CD14-positive monocyte (primary cell): ENCODE measurements around the gene SYNRG. TPM values are rescaled to one million over a fixed set of nuclear protein-coding genes. Genes with fewer than 3 reads are reported as not detected.
"Not testable (repeated sequence)": the region's sequence is repeated elsewhere in the genome, so short reads cannot be mapped to it uniquely, and the experiment has no call there.

Experiments
- DNase-seq, 3 donors: peaks; one replicate each; pipeline ENCODE4 v3.0.0-alpha.2; 2011 to 2022
- H2AFZ ChIP-seq: 2 replicates; pipeline ENCODE4 v1.6.0; 2012; ENCODE audit warnings: mild to moderate bottlenecking, low read depth, low read length, inconsistent platforms; ENCODE audit not compliant: insufficient read depth, poor library complexity, severe bottlenecking
- H3K27ac ChIP-seq, 2 donors: 1 replicate in 1 of 2; 2 replicates in 1 of 2; pipeline ENCODE4 v1.5.1; 2012 to 2013; ENCODE audit warnings: low read length in 2 of 2, control low read depth in 1 of 2, inconsistent platforms in 1 of 2, low read depth in 1 of 2, mild to moderate bottlenecking in 1 of 2
- H3K27me3 ChIP-seq, 2 donors: one replicate each; pipeline versions ENCODE4 v1.6.0 to v1.6.1; 2011 to 2013; ENCODE audit warnings: low read length in 2 of 2; ENCODE audit not compliant: control insufficient read depth in 2 of 2, insufficient read depth in 2 of 2
- H3K36me3 ChIP-seq, 2 donors: replicated peaks in 1 of 2; 1 replicate in 1 of 2; 2 replicates in 1 of 2; pipeline versions ENCODE4 v1.5.1 to v1.6.1; 2012 to 2013; ENCODE audit warnings: low read length in 2 of 2, control low read depth in 1 of 2, inconsistent platforms in 1 of 2, mild to moderate bottlenecking in 1 of 2; ENCODE audit not compliant: insufficient read depth in 2 of 2, control insufficient read depth in 1 of 2
- H3K4me1 ChIP-seq, 2 donors: 1 replicate in 1 of 2; 2 replicates in 1 of 2; pipeline versions ENCODE4 v1.5.1 to v1.6.1; 2012 to 2013; ENCODE audit warnings: low read length in 2 of 2, control low read depth in 1 of 2, inconsistent platforms in 1 of 2, mild to moderate bottlenecking in 1 of 2, moderate library complexity in 1 of 2; ENCODE audit not compliant: insufficient read depth in 2 of 2, control insufficient read depth in 1 of 2
- H3K4me2 ChIP-seq: replicated peaks from 2 replicates; pipeline ENCODE3; 2012; ENCODE audit warnings: low read length, moderate library complexity, mild to moderate bottlenecking; ENCODE audit not compliant: poor library complexity, severe bottlenecking; ENCODE audit errors: extremely low read depth
- H3K4me3 ChIP-seq, 3 experiments: fragments of 200-600 bp in 1 of 3; sonication (generic) in 1 of 3; replicated peaks in 1 of 3; 1 replicate in 2 of 3; 2 replicates in 1 of 3; pipeline ENCODE4 v1.5.1; 2011 to 2013; ENCODE audit warnings: low read length in 3 of 3, mild to moderate bottlenecking in 3 of 3, control low read depth in 2 of 3, low read depth in 2 of 3, inconsistent platforms in 1 of 3, moderate library complexity in 1 of 3
- H3K79me2 ChIP-seq: 2 replicates; pipeline ENCODE4 v1.6.0; 2012; ENCODE audit warnings: mild to moderate bottlenecking, control low read depth, inconsistent platforms, low read length, moderate library complexity; ENCODE audit not compliant: insufficient read depth
- H3K9ac ChIP-seq: 2 replicates; pipeline ENCODE4 v1.6.0; 2017; ENCODE audit warnings: low read length, mild to moderate bottlenecking; ENCODE audit not compliant: insufficient read depth, poor library complexity, severe bottlenecking
- H3K9me3 ChIP-seq, 2 donors: replicated peaks in 1 of 2; 1 replicate in 1 of 2; 2 replicates in 1 of 2; pipeline versions ENCODE4 v1.5.1 to v1.6.1; 2012 to 2013; ENCODE audit warnings: low read length in 2 of 2, control low read depth in 1 of 2; ENCODE audit not compliant: control insufficient read depth in 1 of 2, insufficient read depth in 1 of 2
- H4K20me1 ChIP-seq: 2 replicates; pipeline ENCODE4 v1.6.0; 2012; ENCODE audit warnings: mild to moderate bottlenecking, low read length, control low read depth, moderate library complexity; ENCODE audit not compliant: insufficient read depth
- H3K27ac Mint-ChIP-seq, 7 donors: one replicate each; pipeline ENCODE4 v1.8.0; 2020; ENCODE audit warnings: mild to moderate bottlenecking in 7 of 7, mixed read lengths in 7 of 7, moderate library complexity in 6 of 7, inconsistent platforms in 2 of 7
- H3K27me3 Mint-ChIP-seq, 3 donors: one replicate each; pipeline ENCODE4 v1.8.0; 2021 to 2022; ENCODE audit warnings: low read depth in 3 of 3, mild to moderate bottlenecking in 3 of 3, mixed read lengths in 3 of 3, moderate library complexity in 3 of 3, inconsistent platforms in 1 of 3
- H3K36me3 Mint-ChIP-seq, 2 donors: one replicate each; pipeline ENCODE4 v1.8.0; 2020; ENCODE audit warnings: mixed read lengths in 2 of 2, inconsistent platforms in 1 of 2, mild to moderate bottlenecking in 1 of 2
- H3K4me1 Mint-ChIP-seq: one replicate; pipeline ENCODE4 v1.8.0; 2020; ENCODE audit warnings: mild to moderate bottlenecking, mixed read lengths
- H3K4me3 Mint-ChIP-seq, 2 donors: one replicate each; pipeline ENCODE4 v1.8.0; 2020; ENCODE audit warnings: mild to moderate bottlenecking in 2 of 2, mixed read lengths in 2 of 2, moderate library complexity in 1 of 2
- H3K9me3 Mint-ChIP-seq, 7 donors: one replicate each; pipeline ENCODE4 v1.8.0; 2020 to 2022; ENCODE audit warnings: mixed read lengths in 7 of 7, mild to moderate bottlenecking in 6 of 7, moderate library complexity in 6 of 7, inconsistent platforms in 2 of 7
- WGBS: methylation state at CpG from one replicate; pipeline ENCODE4 v1.1.5; 2013; ENCODE audit warnings: missing lambda C conversion rate; ENCODE audit not compliant: insufficient coverage; 5-methylcytosine and 5-hydroxymethylcytosine counted together
- intact Hi-C, 2 donors: fragments of 100-400 bp; cut with micrococcal nuclease; formaldehyde crosslinking; loops; one replicate each; pipeline versions ENCODE4 v1.15.0 to v1.15.1; 2023
- polyA plus RNA-seq, 3 donors: library from polyadenylated mRNA; depleted of rRNA in 1 of 3; unstranded in 2 of 3; stranded (reverse) in 1 of 3; fragments of 300-500 nt in 2 of 3; fragments of >200 nt in 1 of 3; fragmentation: Illumina TruSeq in 2 of 3; gene quantifications; 1 replicate in 2 of 3; 2 replicates in 1 of 3; pipeline ENCODE4 v1.2.3, GENCODE V29; 2012 to 2021
- TF ChIP-seq, protein P1 (sequence below): fragments of 200-600 bp; IDR thresholded peaks from one replicate; pipeline ENCODE4 v1.8.0; 2022; ENCODE audit warnings: antibody characterized with exemption, mild to moderate bottlenecking

The SYNRG gene
- polyA plus RNA-seq, 3 donors, result 13.1 to 17.5 (median 16.9) TPM

DNA sequence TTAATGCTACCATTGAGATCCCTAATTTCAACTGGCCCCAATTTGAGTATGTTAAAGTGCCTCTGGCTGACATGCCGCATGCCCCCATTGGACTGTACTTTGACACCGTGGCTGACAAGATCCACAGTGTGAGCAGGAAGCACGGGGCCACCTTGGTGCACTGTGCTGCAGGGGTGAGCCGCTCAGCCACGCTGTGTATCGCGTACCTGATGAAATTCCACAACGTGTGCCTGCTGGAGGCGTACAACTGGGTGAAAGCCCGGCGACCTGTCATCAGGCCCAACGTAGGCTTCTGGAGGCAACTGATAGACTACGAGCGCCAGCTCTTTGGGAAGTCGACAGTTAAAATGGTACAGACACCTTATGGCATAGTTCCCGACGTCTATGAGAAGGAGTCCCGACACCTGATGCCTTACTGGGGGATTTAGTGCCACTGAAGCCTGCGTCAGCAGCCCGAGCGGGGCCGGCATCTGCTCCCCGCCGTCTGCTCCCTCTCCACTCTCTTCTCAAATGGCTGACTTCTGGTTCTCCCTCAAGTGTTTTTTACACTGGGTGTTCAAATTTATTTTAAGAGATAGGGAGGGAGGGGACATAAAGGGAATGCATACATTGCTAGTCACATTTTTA lies 96.7 kb downstream of the SYNRG start:
- TF ChIP-seq, protein P1, sequence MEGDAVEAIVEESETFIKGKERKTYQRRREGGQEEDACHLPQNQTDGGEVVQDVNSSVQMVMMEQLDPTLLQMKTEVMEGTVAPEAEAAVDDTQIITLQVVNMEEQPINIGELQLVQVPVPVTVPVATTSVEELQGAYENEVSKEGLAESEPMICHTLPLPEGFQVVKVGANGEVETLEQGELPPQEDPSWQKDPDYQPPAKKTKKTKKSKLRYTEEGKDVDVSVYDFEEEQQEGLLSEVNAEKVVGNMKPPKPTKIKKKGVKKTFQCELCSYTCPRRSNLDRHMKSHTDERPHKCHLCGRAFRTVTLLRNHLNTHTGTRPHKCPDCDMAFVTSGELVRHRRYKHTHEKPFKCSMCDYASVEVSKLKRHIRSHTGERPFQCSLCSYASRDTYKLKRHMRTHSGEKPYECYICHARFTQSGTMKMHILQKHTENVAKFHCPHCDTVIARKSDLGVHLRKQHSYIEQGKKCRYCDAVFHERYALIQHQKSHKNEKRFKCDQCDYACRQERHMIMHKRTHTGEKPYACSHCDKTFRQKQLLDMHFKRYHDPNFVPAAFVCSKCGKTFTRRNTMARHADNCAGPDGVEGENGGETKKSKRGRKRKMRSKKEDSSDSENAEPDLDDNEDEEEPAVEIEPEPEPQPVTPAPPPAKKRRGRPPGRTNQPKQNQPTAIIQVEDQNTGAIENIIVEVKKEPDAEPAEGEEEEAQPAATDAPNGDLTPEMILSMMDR, result no peak
- 95% methylated on average over 18 of the region's 24 CpGs for WGBS
- H3K4me3 ChIP-seq, result no peak overlapping the region
- intact Hi-C loops, result no loop called here
- Mint-ChIP-seq H3K27ac (no peak overlapping the region), H3K4me1 (no peaks in the 10 kb centered on the region), H3K4me3 (no peak overlapping the region), H3K27me3 (peaks cover 0 to 2% (median 0%) of the 10 kb centered on the region in 3 donors), H3K36me3 (peaks cover 20 to 38% of the 10 kb centered on the region in 2 donors), H3K9me3 (no peaks in the 10 kb centered on the region)
- H3K79me2 ChIP-seq, result no peaks in the 10 kb centered on the region
- peaks cover 24 to 53% of the 10 kb centered on the region in 2 donors for H3K36me3 ChIP-seq
- H3K27me3 ChIP-seq, result no peaks in the 10 kb centered on the region
- H2AFZ ChIP-seq, result no peak overlapping the region
- H3K27ac ChIP-seq, result no peak overlapping the region
- H3K9ac ChIP-seq, result no peak overlapping the region
- H4K20me1 ChIP-seq, result no peaks in the 10 kb centered on the region
- no peak for DNase-seq
- H3K4me1 ChIP-seq, result no peaks in the 10 kb centered on the region
- no peak overlapping the region for H3K4me2 ChIP-seq
- H3K9me3 ChIP-seq, result no peaks in the 10 kb centered on the region

DNA sequence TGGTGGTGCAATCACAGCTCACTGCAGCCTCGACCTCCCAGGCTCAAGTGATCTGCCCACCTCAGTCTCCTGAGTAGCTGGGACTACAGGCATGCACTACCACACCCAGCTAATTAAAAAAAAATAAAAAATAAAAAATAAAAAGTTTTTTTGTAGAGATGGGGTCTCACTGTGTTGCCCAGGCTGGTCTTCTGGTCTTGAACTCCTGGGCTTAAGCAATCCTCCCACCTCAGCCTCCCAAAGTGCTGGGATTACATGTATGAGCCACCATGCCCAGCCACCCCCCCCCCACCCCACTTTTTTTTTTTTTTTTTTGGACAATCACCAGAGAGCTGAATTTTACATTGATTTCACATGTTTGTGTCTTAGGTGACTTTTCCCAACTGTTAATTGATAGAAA lies 97.6 kb downstream of the SYNRG start:
- DNase-seq, H3K79me2 ChIP-seq, H3K9me3 Mint-ChIP-seq, H3K27me3 Mint-ChIP-seq, H3K4me3 ChIP-seq, H3K27me3 ChIP-seq, H2AFZ ChIP-seq, H3K4me2 ChIP-seq, H3K27ac ChIP-seq, H4K20me1 ChIP-seq, H3K4me1 Mint-ChIP-seq, H3K9me3 ChIP-seq, H3K4me1 ChIP-seq, H3K27ac Mint-ChIP-seq, H3K4me3 Mint-ChIP-seq, intact Hi-C loops, H3K9ac ChIP-seq: not testable (repeated sequence)
- WGBS, result no CpG with 5 or more reads among the region's 1 CpG
- peaks cover 12 to 29% of the 10 kb centered on the region in 2 donors for H3K36me3 Mint-ChIP-seq
- peaks cover 14 to 44% of the 10 kb centered on the region in 2 donors for H3K36me3 ChIP-seq
